ENCODE results near the gene GMPR2. TPM values are rescaled to one million over a fixed set of nuclear protein-coding genes. Genes with fewer than 3 reads are reported as not detected.
A peak's percentile ranks its signal among the peaks of the same experiment; 100 is the strongest.

Gene GMPR2
- total and polyA plus RNA-seq, 7 experiments from 2014 or later: 38.2 to 107 (median 83.7) TPM

DNA sequence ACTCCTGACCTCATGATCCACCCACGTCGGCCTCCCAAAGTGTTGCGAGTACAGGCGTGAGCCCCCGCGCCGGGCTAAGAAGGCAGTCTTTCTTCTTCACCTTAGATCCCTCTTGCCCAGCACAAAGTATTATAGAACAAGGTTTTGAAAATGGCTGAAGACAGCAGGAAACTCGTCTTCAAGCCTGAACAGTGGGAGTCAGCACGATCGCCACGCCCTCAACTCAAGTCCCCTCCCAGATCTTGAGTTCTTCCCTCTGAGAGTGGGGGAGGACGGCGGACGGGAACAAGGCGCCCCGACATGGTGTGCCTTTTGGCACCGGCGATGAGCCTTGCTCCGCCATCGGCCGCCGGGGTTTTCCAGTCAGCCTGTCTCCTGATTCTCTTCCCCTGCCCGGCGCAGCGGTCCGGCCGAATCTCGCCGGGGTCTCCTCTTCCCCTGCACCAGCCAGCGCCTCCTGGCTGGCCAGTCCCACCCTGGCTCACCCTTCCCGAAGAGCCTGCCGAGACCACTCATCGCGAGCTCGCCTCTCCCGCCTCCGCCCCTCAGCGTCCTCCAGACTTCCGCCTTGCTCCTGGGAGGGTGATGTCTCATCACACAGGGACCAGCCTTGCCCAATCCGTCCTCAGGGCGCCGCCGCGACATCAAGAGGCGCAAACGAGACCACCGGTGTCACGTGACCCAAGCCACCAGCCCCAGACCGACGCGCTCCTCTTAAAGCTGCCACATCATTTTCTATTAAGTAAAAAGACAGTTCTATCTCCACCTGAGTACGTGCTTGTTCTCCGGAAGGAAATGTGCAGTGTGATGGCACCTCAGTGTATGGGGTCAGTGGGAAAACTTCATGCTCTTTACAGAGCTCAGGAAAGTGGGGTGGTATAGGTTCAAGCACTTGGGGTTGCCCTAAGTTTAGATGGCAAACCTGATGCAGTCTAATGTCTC, 19.5 kb upstream of the GMPR2 start, which contains the start of gene CHMP4A:
Gene CHMP4A (minus strand): TSS at position 565 of the 942 bp plus-strand sequence. CDS start 49 bp downstream, at position 516.
- no peaks in the 10 kb centered on the region for H3K9me3 ChIP-seq (ENCODE audit: control insufficient read depth in 2 of 3, low read length in 3 of 3)
- H3K4me3 ChIP-seq (ENCODE audit: low read length): peak within 1 kb of the TSS; percentile 77
- ChIA-PET POLR2A (interaction anchor here (0.6 to 8.0 kb wide), 32 partner anchors 12 to 911 kb away, joined by 3 to 117 read pairs (median 5); partner anchors contain the start of genes CBLN3, DCAF11, EMC9 and GMPR2), CTCF (interaction anchor here (0.6 to 2.1 kb wide), 7 partner anchors 10 to 95 kb away, joined by 3 to 8 read pairs (median 3); partner anchors contain the start of genes CIDEB, EMC9, TINF2 and TM9SF1)
- peak; percentile 83 for ATAC-seq
- H3K27ac Mint-ChIP-seq: peak within 1 kb of the TSS; percentile 95 to 100 (median 98)
- H3K27me3 ChIP-seq (ENCODE audit: control insufficient read depth in 2 of 2, insufficient read depth in 2 of 2, low read length in 2 of 2): no peaks in the 10 kb centered on the region
- H3K36me3 ChIP-seq (ENCODE audit: control insufficient read depth in 2 of 3, insufficient read depth in 3 of 3, low read length in 3 of 3): peaks cover 8 to 31% (median 20%) of the 10 kb centered on the region in 3 experiments
- H3K4me3 Mint-ChIP-seq: peak within 1 kb of the TSS; percentile 88 to 98 (median 94)
- H3K27me3 Mint-ChIP-seq: peaks cover 0 to 2% (median 0%) of the 10 kb centered on the region in 5 donors
- peak within 1 kb of the TSS; percentile 98 for H3K27ac ChIP-seq (ENCODE audit: low read depth, low read length)
- DNase-seq: peak; percentile 79 to 97 (median 93)
- H3K4me1 Mint-ChIP-seq: peaks cover 35 to 78% (median 61%) of the 10 kb centered on the region in 7 donors
- H3K36me3 Mint-ChIP-seq: peaks cover 13 to 36% (median 17%) of the 10 kb centered on the region in 5 donors
- peaks cover 31 to 36% of the 10 kb centered on the region in 2 donors for H3K4me1 ChIP-seq (ENCODE audit: control insufficient read depth in 2 of 2, insufficient read depth in 2 of 2, low read length in 2 of 2)
- intact Hi-C loops (cut with micrococcal nuclease): loop anchor here (1.0 to 10.0 kb wide), 15 partner anchors 18 to 908 kb away; partner anchors contain the start of genes DCAF11 (in 2 of the 2), EMC9 (in 2 of the 2), IPO4 (in 2 of the 2) and IRF9 (in 2 of the 2)
- no peaks in the 10 kb centered on the region for H3K9me3 Mint-ChIP-seq

- ChIA-PET CTCF (interaction anchor here (0.6 to 2.1 kb wide), 8 partner anchors 19 to 120 kb away, joined by 3 to 8 read pairs (median 3); partner anchors contain the start of genes CIDEB, EMC9, GMPR2 and TINF2), POLR2A (interaction anchor here (0.6 to 8.0 kb wide), 30 partner anchors 12 to 216 kb away, joined by 3 to 117 read pairs (median 5); partner anchors contain the start of genes CBLN3, DCAF11, EMC9 and GMPR2)
- Mint-ChIP-seq H3K9me3 (no peaks in the 10 kb centered on the region), H3K27me3 (peaks cover 0 to 2% (median 0%) of the 10 kb centered on the region in 5 donors), H3K27ac (peak overlapping the region; percentile 95 to 100 (median 98)), H3K4me3 (peak overlapping the region; percentile 88 to 98 (median 94)), H3K36me3 (peaks cover 13 to 33% (median 17%) of the 10 kb centered on the region in 5 donors), H3K4me1 (peaks cover 35 to 77% (median 60%) of the 10 kb centered on the region in 7 donors)
- Histone ChIP-seq H3K9me3 (ENCODE audit: control insufficient read depth in 2 of 3, low read length in 3 of 3) (no peaks in the 10 kb centered on the region), H3K4me1 (ENCODE audit: control insufficient read depth in 2 of 2, insufficient read depth in 2 of 2, low read length in 2 of 2) (peaks cover 31 to 36% of the 10 kb centered on the region in 2 donors), H3K36me3 (ENCODE audit: control insufficient read depth in 2 of 3, insufficient read depth in 3 of 3, low read length in 3 of 3) (peaks cover 8 to 24% (median 16%) of the 10 kb centered on the region in 3 experiments), H3K4me3 (ENCODE audit: low read length) (peak overlapping the region; percentile 77), H3K27ac (ENCODE audit: low read depth, low read length) (peak overlapping the region; percentile 98), H3K27me3 (ENCODE audit: control insufficient read depth in 2 of 2, insufficient read depth in 2 of 2, low read length in 2 of 2) (no peaks in the 10 kb centered on the region)
- ATAC-seq (no peak), DNase-seq (no peak)
- intact Hi-C loops (cut with micrococcal nuclease): loop anchor here (1.0 to 10.0 kb wide), 15 partner anchors 19 to 909 kb away; partner anchors contain the start of genes DCAF11 (in 2 of the 2), EMC9 (in 2 of the 2), IPO4 (in 2 of the 2) and IRF9 (in 2 of the 2)
These were observed 18.7 kb upstream of the GMPR2 start for GRCh38 chr14:24213866-24214662.

DNA sequence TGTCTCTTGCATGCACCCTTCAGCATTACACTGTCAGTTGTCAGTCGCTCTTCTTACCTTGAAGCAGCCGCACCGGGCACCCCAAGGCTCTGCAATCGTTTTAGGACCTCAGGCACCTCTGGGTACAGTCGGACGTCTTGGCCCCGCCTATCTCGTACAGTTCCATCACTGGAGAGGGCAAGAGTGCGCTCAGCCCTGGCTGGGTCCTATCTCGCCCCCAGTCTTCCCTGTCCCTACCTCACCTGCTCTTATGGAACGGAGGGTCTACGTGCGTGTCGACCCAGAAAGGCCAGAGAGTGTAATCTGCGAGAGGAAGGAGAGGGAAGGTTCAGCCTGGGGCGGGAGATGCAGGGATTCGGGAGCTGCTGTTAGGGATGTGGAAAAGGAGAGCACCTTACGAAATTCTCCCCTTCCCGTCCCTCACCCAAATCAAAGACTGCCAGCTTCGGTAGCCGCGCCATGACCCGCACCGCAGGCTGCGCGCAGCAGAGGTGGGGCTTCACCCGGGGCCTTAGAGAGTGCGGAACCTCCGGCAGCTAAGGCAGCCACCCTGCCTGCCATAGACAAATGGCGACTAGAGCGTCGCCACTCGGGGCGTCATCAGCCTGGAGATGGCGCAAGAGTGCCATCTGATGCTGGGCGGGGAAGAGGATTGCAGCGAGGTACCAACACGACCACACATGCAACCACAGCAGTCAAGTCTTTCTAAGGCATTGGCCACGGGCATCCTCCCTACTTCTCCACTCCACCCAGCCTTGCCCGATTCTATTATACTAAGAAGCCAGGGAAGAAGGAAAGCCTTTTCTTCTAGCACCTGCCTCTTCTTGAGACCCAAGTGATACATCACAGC, 17.0 kb upstream of the GMPR2 start, which contains the start of gene MDP1:
Gene MDP1 (minus strand): TSS at position 572 of the 850 bp plus-strand sequence. CDS start 111 bp downstream, at position 461.
- Mint-ChIP-seq H3K4me1 (peaks cover 29 to 62% (median 54%) of the 10 kb centered on the region in 7 donors), H3K9me3 (no peaks in the 10 kb centered on the region), H3K36me3 (peaks cover 5 to 27% (median 8%) of the 10 kb centered on the region in 5 donors), H3K27ac (peak within 1 kb of the TSS; percentile 80 to 99 (median 96)), H3K4me3 (peak within 1 kb of the TSS; percentile 89 to 97 (median 95)), H3K27me3 (peaks cover 0 to 2% (median 0%) of the 10 kb centered on the region in 5 donors)
- ATAC-seq (peak; percentile 85), DNase-seq (peak; percentile 75 to 89 (median 84))
- ChIA-PET CTCF (interaction anchor here (0.6 to 1.7 kb wide), 9 partner anchors 18 to 118 kb away, joined by 3 to 14 read pairs (median 3); partner anchors contain the start of genes RABGGTA, TINF2 and TM9SF1), POLR2A (interaction anchor here (0.7 to 8.0 kb wide), 27 partner anchors 8 to 220 kb away, joined by 3 to 117 read pairs (median 4); partner anchors contain the start of genes DCAF11, DHRS1, EMC9 and GMPR2)
- Histone ChIP-seq H3K36me3 (ENCODE audit: control insufficient read depth in 2 of 3, insufficient read depth in 3 of 3, low read length in 3 of 3) (peaks cover 0 to 9% (median 0%) of the 10 kb centered on the region in 3 experiments), H3K4me3 (ENCODE audit: low read length) (peak within 1 kb of the TSS; percentile 95), H3K27me3 (ENCODE audit: control insufficient read depth in 2 of 2, insufficient read depth in 2 of 2, low read length in 2 of 2) (no peaks in the 10 kb centered on the region), H3K27ac (ENCODE audit: low read depth, low read length) (peak within 1 kb of the TSS; percentile 91), H3K4me1 (ENCODE audit: control insufficient read depth in 2 of 2, insufficient read depth in 2 of 2, low read length in 2 of 2) (peaks cover 31 to 36% of the 10 kb centered on the region in 2 donors), H3K9me3 (ENCODE audit: control insufficient read depth in 2 of 3, low read length in 3 of 3) (no peaks in the 10 kb centered on the region)
- intact Hi-C loops (cut with micrococcal nuclease): loop anchor here (1.0 to 10.0 kb wide), 13 partner anchors 10 to 911 kb away; partner anchors contain the start of genes GMPR2 (in 2 of the 2), NEDD8 (in 2 of the 2), RABGGTA (in 2 of the 2) and TINF2 (in 2 of the 2)

DNA sequence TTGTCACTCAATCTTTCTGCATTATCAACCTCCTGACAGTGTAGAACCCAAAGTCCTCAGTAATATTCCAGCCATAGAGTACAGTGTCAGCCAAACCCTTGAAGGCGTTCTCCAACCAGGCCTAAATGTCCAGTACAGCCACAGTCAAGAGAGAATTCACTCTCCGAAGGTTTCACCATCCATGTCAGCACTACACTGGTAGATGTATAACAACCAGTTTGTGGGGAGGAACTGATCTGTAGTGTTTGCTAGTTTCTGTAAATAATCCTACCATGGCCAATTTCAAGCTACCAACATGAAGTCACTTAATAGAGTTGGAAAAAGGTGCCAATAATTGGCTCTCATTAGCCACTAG, 16.4 kb upstream of the GMPR2 start:
- POLR2A ChIA-PET: interaction anchor here (0.7 to 8.0 kb wide), 27 partner anchors 8 to 227 kb away, joined by 3 to 117 read pairs (median 4); partner anchors contain the start of genes DCAF11, DHRS1, EMC9 and GMPR2
- peak overlapping the region; percentile 80 to 99 (median 96) for H3K27ac Mint-ChIP-seq

More for the DNA sequence above, 16.4 kb upstream of the GMPR2 start:
- peaks cover 4 to 23% (median 8%) of the 10 kb centered on the region in 5 donors for H3K36me3 Mint-ChIP-seq
- DNase-seq: no peak
- no peaks in the 10 kb centered on the region for H3K27me3 ChIP-seq (ENCODE audit: control insufficient read depth in 2 of 2, insufficient read depth in 2 of 2, low read length in 2 of 2)
- peak overlapping the region; percentile 91 for H3K27ac ChIP-seq (ENCODE audit: low read depth, low read length)
- peaks cover 29 to 34% of the 10 kb centered on the region in 2 donors for H3K4me1 ChIP-seq (ENCODE audit: control insufficient read depth in 2 of 2, insufficient read depth in 2 of 2, low read length in 2 of 2)
- intact Hi-C loops (cut with micrococcal nuclease): loop anchor here (1.0 to 10.0 kb wide), 12 partner anchors 9 to 912 kb away; partner anchors contain the start of genes GMPR2 (in 2 of the 2), NEDD8 (in 2 of the 2), RABGGTA (in 2 of the 2) and TINF2 (in 2 of the 2)
- peak overlapping the region; percentile 4 for H3K4me3 ChIP-seq (ENCODE audit: low read length)
- H3K4me1 Mint-ChIP-seq: peaks cover 27 to 58% (median 51%) of the 10 kb centered on the region in 7 donors
- no peaks in the 10 kb centered on the region for H3K9me3 ChIP-seq (ENCODE audit: control insufficient read depth in 2 of 3, low read length in 3 of 3)
- peaks cover 0 to 7% (median 0%) of the 10 kb centered on the region in 3 experiments for H3K36me3 ChIP-seq (ENCODE audit: control insufficient read depth in 2 of 3, insufficient read depth in 3 of 3, low read length in 3 of 3)
- no peaks in the 10 kb centered on the region for H3K9me3 Mint-ChIP-seq
- H3K27me3 Mint-ChIP-seq: peaks cover 0 to 2% (median 0%) of the 10 kb centered on the region in 5 donors
- ATAC-seq: no peak
- CTCF ChIA-PET: interaction anchor here (1.0 to 1.7 kb wide), 4 partner anchors 21 to 107 kb away, joined by 3 to 14 read pairs (median 4); partner anchors contain the start of genes RABGGTA, TINF2 and TM9SF1
- peak overlapping the region; percentile 89 to 97 (median 95) for H3K4me3 Mint-ChIP-seq
